Prostate gland (tissue), 2 donors: ENCODE results near the gene TMC4. TPM values are rescaled to one million over a fixed set of nuclear protein-coding genes. Genes with fewer than 3 reads are reported as not detected.
A peak's percentile ranks its signal among the peaks of the same experiment; 100 is the strongest.
"Not testable (repeated sequence)": the region's sequence is repeated elsewhere in the genome, so short reads cannot be mapped to it uniquely, and the experiment has no call there.

ENCODE experiments used
- DNase-seq: peaks from one replicate; pipeline ENCODE4 v3.0.0-alpha.2; 2019; ENCODE audit warnings: low spot score
- H3K27ac ChIP-seq, 2 donors: fragments of 200-600 bp; sonication (generic); 2 replicates each; pipeline ENCODE4 v1.5.1; 2017 to 2019
- H3K27me3 ChIP-seq: fragments of 200-600 bp; sonication (generic); replicated peaks from 2 replicates; pipeline ENCODE4 v1.5.1; 2019; ENCODE audit not compliant: insufficient read depth
- H3K36me3 ChIP-seq, 2 donors: fragments of 200-600 bp; sonication (generic); 1 replicate in 1 of 2; 2 replicates in 1 of 2; pipeline versions ENCODE4 v1.5.1 to v1.8.1; 2017 to 2019
- H3K4me1 ChIP-seq: fragments of 200-600 bp; sonication (generic); replicated peaks from 2 replicates; pipeline ENCODE4 v1.5.1; 2019
- H3K4me3 ChIP-seq, 2 donors: fragments of 200-600 bp; sonication (generic); 2 replicates each; pipeline ENCODE4 v1.5.1; 2017 to 2019
- H3K9me3 ChIP-seq: fragments of 200-600 bp; sonication (generic); 2 replicates; pipeline ENCODE4 v1.5.1; 2017
- CTCF ChIP-seq, 4 experiments: fragments of 200-600 bp in 2 of 4; fragments of 450-650 bp in 2 of 4; sonication (generic) in 2 of 4; IDR thresholded peaks; 1 replicate in 3 of 4; 2 replicates in 1 of 4; pipeline ENCODE4 v1.5.1; 2016 to 2019; ENCODE audit warnings: antibody characterized with exemption in 4 of 4, mild to moderate bottlenecking in 2 of 4, moderate library complexity in 2 of 4
- POLR2A ChIP-seq: fragments of 450-650 bp; IDR thresholded peaks from one replicate; pipeline ENCODE4 v1.6.1; 2016; ENCODE audit warnings: antibody characterized with exemption, mild to moderate bottlenecking
- POLR2AphosphoS5 ChIP-seq: sonication (generic); formaldehyde crosslinking; IDR thresholded peaks from one replicate; pipeline ENCODE4 v1.6.1; 2017; ENCODE audit warnings: antibody characterized with exemption
- WGBS: methylation state at CpG from one replicate; pipeline ENCODE4 v1.1.5; 2018; 5-methylcytosine and 5-hydroxymethylcytosine counted together
- intact Hi-C: fragments of 100-400 bp; cut with DNase I; formaldehyde crosslinking; loops from one replicate; pipeline ENCODE4 v1.14.2; 2022
- total RNA-seq, 2 donors: library from RNA; depleted of rRNA; stranded (reverse); fragments of >200 nt; gene quantifications; one replicate each; pipeline ENCODE4 v1.1.0, GENCODE V29; 2016

TMC4 gene
- total RNA-seq, 2 donors from 2014 or later, result 40.2 to 88.6 TPM

- Histone ChIP-seq H3K27ac (no peak overlapping the region), H3K36me3 (no peaks in the 10 kb centered on the region), H3K4me1 (no peaks in the 10 kb centered on the region), H3K27me3 (no peaks in the 10 kb centered on the region), H3K9me3 (no peaks in the 10 kb centered on the region), H3K4me3 (no peak overlapping the region)
- WGBS, result 88% methylated on average over 9 of the region's 9 CpGs
- intact Hi-C loops, result no loop called here
- TF ChIP-seq POLR2AphosphoS5 (no peak), POLR2A (no peak), CTCF (IDR thresholded peaks at IDR 0.05) (no peak)
- DNase-seq, result no peak
Observed at GRCh38 chr19:54216869-54217268, 43.9 kb upstream of the TMC4 start.

GRCh38 chr19:54214734-54215133, 41.8 kb upstream of the TMC4 start:
- 97% methylated on average over 10 of the region's 19 CpGs for WGBS
- H3K4me1 ChIP-seq, H3K4me3 ChIP-seq, H3K27ac ChIP-seq, DNase-seq, H3K9me3 ChIP-seq, intact Hi-C loops, H3K27me3 ChIP-seq, H3K36me3 ChIP-seq: not testable (repeated sequence)

DNA sequence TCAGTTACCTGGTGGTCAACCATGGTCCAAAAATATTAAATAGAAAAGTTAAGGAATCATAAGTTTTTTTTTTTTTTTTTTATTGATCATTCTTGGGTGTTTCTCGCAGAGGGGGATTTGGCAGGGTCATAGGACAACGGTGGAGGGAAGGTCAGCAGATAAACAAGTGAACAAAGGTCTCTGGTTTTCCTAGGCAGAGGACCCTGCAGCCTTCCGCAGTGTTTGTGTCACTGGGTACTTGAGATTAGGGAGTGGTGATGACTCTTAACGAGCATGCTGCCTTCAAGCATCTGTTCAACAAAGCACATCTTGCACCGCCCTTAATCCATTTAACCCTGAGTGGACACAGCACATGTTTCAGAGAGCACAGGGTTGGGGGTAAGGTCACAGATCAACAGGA, 41.3 kb upstream of the TMC4 start:
- H3K27ac ChIP-seq, H3K4me1 ChIP-seq, H3K27me3 ChIP-seq, H3K9me3 ChIP-seq, H3K4me3 ChIP-seq, DNase-seq, H3K36me3 ChIP-seq, intact Hi-C loops: not testable (repeated sequence)
- 72% methylated on average over 5 of the region's 5 CpGs for WGBS

GRCh38 chr19:54211235-54211634, 38.3 kb upstream of the TMC4 start:
- H3K9me3 ChIP-seq, result no peaks in the 10 kb centered on the region
- no peak for DNase-seq
- peaks cover 5 to 8% of the 10 kb centered on the region in 2 donors for H3K36me3 ChIP-seq
- 73% methylated on average over 12 of the region's 12 CpGs for WGBS
- no peak overlapping the region for H3K27ac ChIP-seq
- H3K4me3 ChIP-seq, result no peak overlapping the region
- intact Hi-C loops, result no loop called here
- peaks cover 9% of the 10 kb centered on the region for H3K4me1 ChIP-seq
- no peak for TF ChIP-seq POLR2A
- TF ChIP-seq CTCF (IDR thresholded peaks at IDR 0.05), result no peak
- TF ChIP-seq POLR2AphosphoS5, result no peak
- H3K27me3 ChIP-seq, result no peaks in the 10 kb centered on the region

- Histone ChIP-seq H3K27ac (peak overlapping the region; percentile 77 to 83), H3K9me3 (no peaks in the 10 kb centered on the region), H3K36me3 (peaks cover 7 to 16% of the 10 kb centered on the region in 2 donors), H3K4me1 (peaks cover 9% of the 10 kb centered on the region), H3K4me3 (no peak overlapping the region), H3K27me3 (no peaks in the 10 kb centered on the region)
- intact Hi-C loops, result no loop called here
- TF ChIP-seq CTCF (IDR thresholded peaks at IDR 0.05) (no peak), POLR2AphosphoS5 (peak; percentile 92)
- WGBS, result 9% methylated on average over 10 of the region's 10 CpGs
- DNase-seq, result peak; percentile 94
Observed at GRCh38 chr19:54209811-54210494, 37.0 kb upstream of the TMC4 start.

DNA sequence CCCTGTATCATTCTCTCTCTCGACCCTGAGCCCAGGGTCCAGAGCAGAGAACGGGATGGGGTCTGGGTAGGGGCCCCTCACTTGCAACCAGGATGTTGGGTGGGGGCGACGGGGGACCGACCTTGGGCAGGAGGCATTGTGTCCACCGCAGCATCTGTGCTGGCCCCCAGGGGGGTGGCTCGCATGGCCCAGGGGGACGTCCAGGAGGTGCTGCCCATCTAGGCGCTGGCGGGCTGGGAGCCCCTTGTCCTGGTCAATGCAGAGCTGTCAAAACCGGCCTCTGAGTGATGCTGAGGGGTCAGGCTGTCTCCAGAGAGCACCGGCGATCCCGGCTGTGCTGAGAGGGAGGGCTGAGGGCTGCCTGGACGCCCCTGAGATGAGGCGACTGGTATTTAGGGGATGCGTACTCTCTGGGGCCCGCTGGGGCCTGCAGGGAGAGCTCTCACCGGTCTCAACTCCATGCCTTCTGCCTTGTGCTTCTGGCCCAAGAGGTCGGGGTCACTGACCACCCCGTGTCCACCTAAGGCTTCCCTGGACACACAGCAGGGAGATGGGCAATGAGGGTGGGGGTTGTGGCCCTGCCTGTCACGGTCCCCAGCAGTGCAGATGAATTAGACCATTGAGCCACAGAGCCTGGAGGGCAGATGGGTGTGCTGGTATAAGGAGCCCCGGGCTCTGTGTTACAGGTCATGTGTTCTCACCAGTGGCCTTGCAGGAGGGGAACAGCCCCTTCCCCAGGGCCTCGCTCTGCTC, 36.3 kb upstream of the TMC4 start:
- peak overlapping the region; percentile 77 to 83 for H3K27ac ChIP-seq
- DNase-seq, result no peak
- WGBS, result 51% methylated on average over 24 of the region's 24 CpGs
- H3K4me3 ChIP-seq, result no peak overlapping the region
- H3K4me1 ChIP-seq, result peaks cover 13% of the 10 kb centered on the region
- no peaks in the 10 kb centered on the region for H3K27me3 ChIP-seq
- no peaks in the 10 kb centered on the region for H3K9me3 ChIP-seq
- H3K36me3 ChIP-seq, result peaks cover 7 to 18% of the 10 kb centered on the region in 2 donors
- intact Hi-C loops, result no loop called here
- TF ChIP-seq POLR2A (no peak), CTCF (IDR thresholded peaks at IDR 0.05) (no peak)
